Measurements from ENCODE around the gene SLC6A15. TPM values are rescaled to one million over a fixed set of nuclear protein-coding genes. Genes with fewer than 3 reads are reported as not detected.

The SLC6A15 gene
- total RNA-seq, 1 experiment from 2014 or later, result 0.07 TPM

DNA sequence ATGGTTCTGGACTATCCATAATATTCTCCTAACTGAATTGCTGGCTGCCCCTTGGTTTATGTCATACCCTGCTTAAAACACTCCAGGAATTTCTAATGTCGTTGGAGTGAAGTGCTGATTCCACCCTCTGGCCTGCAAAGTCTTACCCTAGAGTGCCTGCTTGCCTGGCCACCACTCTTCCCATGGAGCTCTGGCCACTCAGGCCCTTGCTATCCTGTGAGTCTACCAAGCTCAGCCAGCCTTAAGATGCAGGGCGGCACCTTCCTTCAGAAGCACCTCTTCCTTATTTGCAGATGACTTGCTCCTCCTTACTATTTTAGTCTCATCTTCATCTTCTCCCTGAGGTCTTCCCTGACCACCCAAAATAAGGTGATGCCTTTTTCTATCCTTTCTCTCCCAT, 35.3 kb downstream of the SLC6A15 start:
- Histone ChIP-seq H4K20me1 (ENCODE audit: insufficient read depth) (no peaks in the 10 kb centered on the region), H3K27ac (ENCODE audit: low read depth, low read length) (no peak overlapping the region), H3K9me2 (ENCODE audit: insufficient read depth) (no peaks in the 10 kb centered on the region), H2AFZ (ENCODE audit: low read depth, low read length, poor library complexity, severe bottlenecking) (peak overlapping the region; percentile 24), H3K4me3 (replicated peaks in 1 of 2; ENCODE audit: low read depth in 1 of 2, low read length in 2 of 2) (no peak overlapping the region), H3K4me2 (ENCODE audit: low read length) (no peak overlapping the region), H3K27me3 (ENCODE audit: insufficient read depth, low read length) (no peaks in the 10 kb centered on the region), H3K4me1 (ENCODE audit: control insufficient read depth in 1 of 2, insufficient read depth in 2 of 2, low read length in 2 of 2) (no peaks in the 10 kb centered on the region), H3K79me2 (ENCODE audit: insufficient read depth, low read length) (no peaks in the 10 kb centered on the region), H3K9ac (ENCODE audit: low read length) (no peak overlapping the region), H3K9me3 (ENCODE audit: control insufficient read depth in 1 of 2, insufficient read depth in 1 of 2, low read depth in 1 of 2, low read length in 2 of 2) (no peaks in the 10 kb centered on the region), H3K36me3 (ENCODE audit: control insufficient read depth in 1 of 2, insufficient read depth in 2 of 2, low read length in 2 of 2) (no peaks in the 10 kb centered on the region)
- BruUV-seq (replicated peaks), result no TSS peak
- intact Hi-C loops (cut with micrococcal nuclease), result loop anchor here (10.0 kb wide), 1 partner anchor 1047 kb away; no protein-coding TSS in a partner anchor
- ATAC-seq (no peak), DNase-seq (ENCODE audit: low read depth, low spot score) (no peak)
- POLR2A ChIA-PET, result no interaction called here
- TF ChIP-seq CEBPB (IDR thresholded peaks at IDR 0.05; ENCODE audit: low read depth), result no peak
- TF ChIP-seq TCF7L2 (IDR thresholded peaks at IDR 0.05; ENCODE audit: borderline replicate concordance, extremely low read depth, insufficient read depth, insufficient read length), result no peak
- no peak for TF ChIP-seq POLR2AphosphoS5 (IDR thresholded peaks at IDR 0.05; ENCODE audit: low read depth, low read length)
- no peak for TF ChIP-seq SP1 (IDR thresholded peaks at IDR 0.05; ENCODE audit: low read depth)
- TF ChIP-seq ATF3 (IDR thresholded peaks at IDR 0.05), result no peak
- TF ChIP-seq, protein P1, sequence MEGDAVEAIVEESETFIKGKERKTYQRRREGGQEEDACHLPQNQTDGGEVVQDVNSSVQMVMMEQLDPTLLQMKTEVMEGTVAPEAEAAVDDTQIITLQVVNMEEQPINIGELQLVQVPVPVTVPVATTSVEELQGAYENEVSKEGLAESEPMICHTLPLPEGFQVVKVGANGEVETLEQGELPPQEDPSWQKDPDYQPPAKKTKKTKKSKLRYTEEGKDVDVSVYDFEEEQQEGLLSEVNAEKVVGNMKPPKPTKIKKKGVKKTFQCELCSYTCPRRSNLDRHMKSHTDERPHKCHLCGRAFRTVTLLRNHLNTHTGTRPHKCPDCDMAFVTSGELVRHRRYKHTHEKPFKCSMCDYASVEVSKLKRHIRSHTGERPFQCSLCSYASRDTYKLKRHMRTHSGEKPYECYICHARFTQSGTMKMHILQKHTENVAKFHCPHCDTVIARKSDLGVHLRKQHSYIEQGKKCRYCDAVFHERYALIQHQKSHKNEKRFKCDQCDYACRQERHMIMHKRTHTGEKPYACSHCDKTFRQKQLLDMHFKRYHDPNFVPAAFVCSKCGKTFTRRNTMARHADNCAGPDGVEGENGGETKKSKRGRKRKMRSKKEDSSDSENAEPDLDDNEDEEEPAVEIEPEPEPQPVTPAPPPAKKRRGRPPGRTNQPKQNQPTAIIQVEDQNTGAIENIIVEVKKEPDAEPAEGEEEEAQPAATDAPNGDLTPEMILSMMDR (IDR thresholded peaks at IDR 0.05 in 2 of 3, conservative IDR thresholded peaks at IDR 0.05 in 1 of 3; ENCODE audit: borderline replicate concordance in 1 of 3, insufficient read depth in 1 of 3, low read depth in 2 of 3, low read length in 2 of 3), result no peak
- TF ChIP-seq YY1 (IDR thresholded peaks at IDR 0.05; ENCODE audit: extremely low read depth, insufficient replicate concordance, low read depth, low read length), result no peak
- TF ChIP-seq, protein P2, sequence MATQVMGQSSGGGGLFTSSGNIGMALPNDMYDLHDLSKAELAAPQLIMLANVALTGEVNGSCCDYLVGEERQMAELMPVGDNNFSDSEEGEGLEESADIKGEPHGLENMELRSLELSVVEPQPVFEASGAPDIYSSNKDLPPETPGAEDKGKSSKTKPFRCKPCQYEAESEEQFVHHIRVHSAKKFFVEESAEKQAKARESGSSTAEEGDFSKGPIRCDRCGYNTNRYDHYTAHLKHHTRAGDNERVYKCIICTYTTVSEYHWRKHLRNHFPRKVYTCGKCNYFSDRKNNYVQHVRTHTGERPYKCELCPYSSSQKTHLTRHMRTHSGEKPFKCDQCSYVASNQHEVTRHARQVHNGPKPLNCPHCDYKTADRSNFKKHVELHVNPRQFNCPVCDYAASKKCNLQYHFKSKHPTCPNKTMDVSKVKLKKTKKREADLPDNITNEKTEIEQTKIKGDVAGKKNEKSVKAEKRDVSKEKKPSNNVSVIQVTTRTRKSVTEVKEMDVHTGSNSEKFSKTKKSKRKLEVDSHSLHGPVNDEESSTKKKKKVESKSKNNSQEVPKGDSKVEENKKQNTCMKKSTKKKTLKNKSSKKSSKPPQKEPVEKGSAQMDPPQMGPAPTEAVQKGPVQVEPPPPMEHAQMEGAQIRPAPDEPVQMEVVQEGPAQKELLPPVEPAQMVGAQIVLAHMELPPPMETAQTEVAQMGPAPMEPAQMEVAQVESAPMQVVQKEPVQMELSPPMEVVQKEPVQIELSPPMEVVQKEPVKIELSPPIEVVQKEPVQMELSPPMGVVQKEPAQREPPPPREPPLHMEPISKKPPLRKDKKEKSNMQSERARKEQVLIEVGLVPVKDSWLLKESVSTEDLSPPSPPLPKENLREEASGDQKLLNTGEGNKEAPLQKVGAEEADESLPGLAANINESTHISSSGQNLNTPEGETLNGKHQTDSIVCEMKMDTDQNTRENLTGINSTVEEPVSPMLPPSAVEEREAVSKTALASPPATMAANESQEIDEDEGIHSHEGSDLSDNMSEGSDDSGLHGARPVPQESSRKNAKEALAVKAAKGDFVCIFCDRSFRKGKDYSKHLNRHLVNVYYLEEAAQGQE (IDR thresholded peaks at IDR 0.05; ENCODE audit: low read depth), result no peak
- no peak for TF ChIP-seq ZNF274 (IDR thresholded peaks at IDR 0.05; ENCODE audit: low read depth, low read length)
- no peak for TF ChIP-seq JUND (IDR thresholded peaks at IDR 0.05)
- TF ChIP-seq SRF (IDR thresholded peaks at IDR 0.05; ENCODE audit: low read depth), result no peak
- TF ChIP-seq CBX3 (IDR thresholded peaks at IDR 0.05; ENCODE audit: low read depth), result no peak
- CTCF ChIA-PET, result interaction anchor here (6.7 kb wide), 1 partner anchor 153 kb away, joined by 132 read pairs; no protein-coding TSS in a partner anchor
- RAD21 ChIA-PET (ENCODE audit: low non-redundant PET in 1 of 2, low total read pairs in 2 of 2, uncharacterized antibody in 2 of 2, unreplicated experiment in 2 of 2), result no interaction called here

All from HCT116 (cell line).